Neural progenitor cell (in vitro differentiated cells): ENCODE results near the gene IFIH1. TPM values are rescaled to one million over a fixed set of nuclear protein-coding genes. Genes with fewer than 3 reads are reported as not detected.
A peak's percentile ranks its signal among the peaks of the same experiment; 100 is the strongest.

ENCODE experiments used
- DNase-seq: peaks from one replicate; pipeline ENCODE4 v3.0.0-alpha.2; 2016; ENCODE audit warnings: low spot score
- H2AFZ ChIP-seq: fragments of 200-600 bp; sonication (generic); replicated peaks from 2 replicates; pipeline ENCODE4 v1.6.1; 2016; ENCODE audit warnings: antibody characterized with exemption
- H3F3A ChIP-seq: fragments of 200-600 bp; sonication (generic); 2 replicates; pipeline ENCODE4 v1.6.1; 2016; ENCODE audit warnings: antibody characterized with exemption, low read depth
- H3K27ac ChIP-seq: fragments of 200-600 bp; sonication (generic); 2 replicates; pipeline ENCODE4 v1.5.1; 2016; ENCODE audit warnings: mild to moderate bottlenecking
- H3K27me3 ChIP-seq: fragments of 200-600 bp; sonication (generic); 2 replicates; pipeline ENCODE4 v1.6.1; 2016; ENCODE audit warnings: mild to moderate bottlenecking, moderate library complexity
- H3K36me3 ChIP-seq: fragments of 200-600 bp; sonication (generic); 2 replicates; pipeline ENCODE4 v1.5.1; 2016
- H3K4me1 ChIP-seq: fragments of 200-600 bp; sonication (generic); 2 replicates; pipeline ENCODE4 v1.6.1; 2016; ENCODE audit warnings: mixed run types
- H3K4me2 ChIP-seq: fragments of 200-600 bp; sonication (generic); 2 replicates; pipeline ENCODE4 v1.6.1; 2016
- H3K4me3 ChIP-seq: fragments of 200-600 bp; sonication (generic); 2 replicates; pipeline ENCODE4 v1.5.1; 2016
- H3K79me2 ChIP-seq: fragments of 200-600 bp; sonication (generic); 2 replicates; pipeline ENCODE4 v1.6.1; 2016; ENCODE audit warnings: low read depth
- H3K9ac ChIP-seq: fragments of 200-600 bp; sonication (generic); 2 replicates; pipeline ENCODE4 v1.6.1; 2016
- H3K9me3 ChIP-seq: fragments of 200-600 bp; sonication (generic); 2 replicates; pipeline ENCODE4 v1.5.1; 2016; ENCODE audit warnings: low read depth
- H4K20me1 ChIP-seq: fragments of 200-600 bp; sonication (generic); 2 replicates; pipeline ENCODE4 v1.6.1; 2016; ENCODE audit warnings: low read depth
- H3K27ac Mint-ChIP-seq: 3 replicates; pipeline ENCODE4 v1.8.0; 2021; ENCODE audit warnings: mixed read lengths
- H3K27me3 Mint-ChIP-seq: 2 replicates; pipeline ENCODE4 v1.8.0; 2022; ENCODE audit warnings: low read depth, mild to moderate bottlenecking, inconsistent platforms, moderate library complexity, mixed read lengths; ENCODE audit not compliant: insufficient read depth
- H3K36me3 Mint-ChIP-seq: 3 replicates; pipeline ENCODE4 v1.8.0; 2021; ENCODE audit warnings: mixed read lengths
- H3K4me1 Mint-ChIP-seq: 3 replicates; pipeline ENCODE4 v1.8.0; 2021; ENCODE audit warnings: mixed read lengths
- H3K4me3 Mint-ChIP-seq: 3 replicates; pipeline ENCODE4 v1.8.0; 2021; ENCODE audit warnings: mild to moderate bottlenecking, moderate library complexity, mixed read lengths
- H3K9me3 Mint-ChIP-seq: 3 replicates; pipeline ENCODE4 v1.8.0; 2020; ENCODE audit warnings: mixed read lengths
- EZH2 ChIP-seq: fragments of 200-600 bp; sonication (generic); IDR thresholded peaks from 2 replicates; pipeline ENCODE4 v1.6.1; 2017; ENCODE audit warnings: antibody characterized with exemption, mild to moderate bottlenecking, moderate library complexity
- EZH2phosphoT487 ChIP-seq: fragments of 200-600 bp; sonication (generic); IDR thresholded peaks from 2 replicates; pipeline ENCODE4 v1.6.1; 2017; ENCODE audit warnings: antibody characterized with exemption
- total RNA-seq: library from RNA; depleted of rRNA; stranded (reverse); fragments of >200 nt; gene quantifications from 2 replicates; pipeline ENCODE4 v1.2.3, GENCODE V29; 2015; ENCODE audit warnings: low replicate concordance
- TF ChIP-seq, protein P1 (sequence below): fragments of 200-600 bp; sonication (generic); IDR thresholded peaks from 2 replicates; pipeline ENCODE4 v1.5.1; 2017; ENCODE audit warnings: antibody characterized with exemption, mild to moderate bottlenecking

IFIH1 gene
- total RNA-seq, 1 donor from 2014 or later: 0.79 TPM

DNA sequence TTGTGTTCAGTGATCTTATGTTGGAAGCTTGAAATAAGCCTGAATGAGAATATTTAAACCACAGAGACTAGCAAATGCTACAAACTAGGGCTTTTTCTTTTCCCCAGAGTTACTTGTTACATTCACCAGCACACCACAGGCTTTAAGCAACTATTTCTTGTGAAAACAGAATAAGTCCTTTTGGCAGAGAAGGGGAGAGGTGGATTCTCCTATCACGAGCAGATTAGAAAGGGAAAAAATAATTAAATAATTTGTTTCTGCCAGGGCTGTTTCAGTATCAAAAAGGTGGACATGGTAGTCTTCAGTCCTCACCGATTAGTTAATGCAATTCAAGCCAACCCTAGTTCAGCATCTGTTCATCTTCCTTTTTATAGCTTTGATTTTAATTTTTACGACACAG, 12.6 kb downstream of the IFIH1 start:
- H3K36me3 Mint-ChIP-seq: no peaks in the 10 kb centered on the region
- H3K27ac ChIP-seq: no peak overlapping the region
- no peak overlapping the region for H3K4me2 ChIP-seq
- no peak overlapping the region for H3K9ac ChIP-seq
- no peaks in the 10 kb centered on the region for H3K79me2 ChIP-seq
- no peaks in the 10 kb centered on the region for H3K27me3 ChIP-seq
- H2AFZ ChIP-seq: no peak overlapping the region
- H3K4me1 Mint-ChIP-seq: no peaks in the 10 kb centered on the region
- no peaks in the 10 kb centered on the region for H3K4me1 ChIP-seq
- H3K4me3 ChIP-seq: no peak overlapping the region
- no peaks in the 10 kb centered on the region for H4K20me1 ChIP-seq
- peaks cover 2% of the 10 kb centered on the region for H3K27me3 Mint-ChIP-seq
- H3K9me3 Mint-ChIP-seq: no peaks in the 10 kb centered on the region
- H3K36me3 ChIP-seq: no peaks in the 10 kb centered on the region
- no peaks in the 10 kb centered on the region for H3K9me3 ChIP-seq
- no peak overlapping the region for H3K4me3 Mint-ChIP-seq
- no peaks in the 10 kb centered on the region for H3F3A ChIP-seq
- no peak for DNase-seq
- H3K27ac Mint-ChIP-seq: no peak overlapping the region
- no peak for TF ChIP-seq EZH2phosphoT487

DNA sequence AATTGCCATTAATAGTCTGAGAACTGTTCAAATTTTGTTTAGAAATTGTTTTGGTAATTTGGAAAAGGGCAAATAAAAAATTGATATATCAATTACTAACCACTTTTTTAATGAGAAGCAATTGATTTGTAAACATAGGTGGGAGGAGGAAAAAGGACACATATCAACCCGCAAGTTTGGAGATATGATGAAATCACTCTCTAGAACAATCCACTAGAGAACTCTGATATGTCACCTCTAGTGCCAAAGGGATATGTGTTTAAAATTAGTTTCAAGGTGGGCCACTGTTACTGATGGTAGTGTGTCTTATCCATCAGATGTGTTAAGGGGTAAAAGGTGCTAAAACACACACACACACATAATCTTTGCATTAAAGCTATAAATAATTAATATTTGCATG, 16.6 kb downstream of the IFIH1 start:
- Mint-ChIP-seq H3K4me1 (no peaks in the 10 kb centered on the region), H3K27ac (no peak overlapping the region), H3K9me3 (no peaks in the 10 kb centered on the region), H3K27me3 (no peaks in the 10 kb centered on the region), H3K4me3 (no peak overlapping the region), H3K36me3 (no peaks in the 10 kb centered on the region)
- Histone ChIP-seq H3K4me2 (no peak overlapping the region), H3K36me3 (no peaks in the 10 kb centered on the region), H2AFZ (peak overlapping the region; percentile 41), H3K79me2 (no peaks in the 10 kb centered on the region), H3K27ac (no peak overlapping the region), H3K9ac (no peak overlapping the region), H3K27me3 (no peaks in the 10 kb centered on the region), H3F3A (no peaks in the 10 kb centered on the region), H4K20me1 (no peaks in the 10 kb centered on the region), H3K4me1 (no peaks in the 10 kb centered on the region), H3K4me3 (no peak overlapping the region), H3K9me3 (no peaks in the 10 kb centered on the region)
- TF ChIP-seq EZH2phosphoT487: no peak
- no peak for TF ChIP-seq EZH2
- TF ChIP-seq, protein P1, sequence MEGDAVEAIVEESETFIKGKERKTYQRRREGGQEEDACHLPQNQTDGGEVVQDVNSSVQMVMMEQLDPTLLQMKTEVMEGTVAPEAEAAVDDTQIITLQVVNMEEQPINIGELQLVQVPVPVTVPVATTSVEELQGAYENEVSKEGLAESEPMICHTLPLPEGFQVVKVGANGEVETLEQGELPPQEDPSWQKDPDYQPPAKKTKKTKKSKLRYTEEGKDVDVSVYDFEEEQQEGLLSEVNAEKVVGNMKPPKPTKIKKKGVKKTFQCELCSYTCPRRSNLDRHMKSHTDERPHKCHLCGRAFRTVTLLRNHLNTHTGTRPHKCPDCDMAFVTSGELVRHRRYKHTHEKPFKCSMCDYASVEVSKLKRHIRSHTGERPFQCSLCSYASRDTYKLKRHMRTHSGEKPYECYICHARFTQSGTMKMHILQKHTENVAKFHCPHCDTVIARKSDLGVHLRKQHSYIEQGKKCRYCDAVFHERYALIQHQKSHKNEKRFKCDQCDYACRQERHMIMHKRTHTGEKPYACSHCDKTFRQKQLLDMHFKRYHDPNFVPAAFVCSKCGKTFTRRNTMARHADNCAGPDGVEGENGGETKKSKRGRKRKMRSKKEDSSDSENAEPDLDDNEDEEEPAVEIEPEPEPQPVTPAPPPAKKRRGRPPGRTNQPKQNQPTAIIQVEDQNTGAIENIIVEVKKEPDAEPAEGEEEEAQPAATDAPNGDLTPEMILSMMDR: no peak
- no peak for DNase-seq

DNA sequence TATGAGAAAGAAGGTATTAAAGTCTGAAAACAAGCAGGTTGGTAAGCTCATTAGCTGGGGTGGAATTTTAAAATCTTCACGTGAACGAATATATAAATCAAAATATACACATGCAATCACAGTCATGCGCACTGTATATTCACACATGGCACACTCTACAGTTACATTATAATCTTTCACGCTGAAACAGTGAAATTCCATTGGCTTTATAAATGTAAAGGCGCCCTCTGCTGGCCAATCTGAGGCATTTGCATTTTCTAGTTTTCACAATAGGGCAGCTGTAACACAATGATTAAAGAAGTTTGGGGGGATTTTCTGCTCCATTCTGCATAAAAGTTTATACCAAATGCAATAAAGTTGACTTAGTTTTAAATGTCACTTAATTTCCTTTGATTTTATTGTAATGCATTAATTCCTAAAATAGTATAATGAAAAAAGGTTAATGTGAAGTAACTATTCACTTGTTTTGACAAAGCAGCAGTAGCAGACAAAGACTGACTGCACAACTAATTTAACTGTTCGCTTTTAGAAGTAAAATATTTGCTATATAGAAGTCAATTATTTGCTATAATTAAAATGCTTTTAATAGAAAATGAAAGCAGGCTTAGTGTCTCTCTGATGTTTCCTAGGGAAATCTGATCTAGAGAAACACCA, 17.2 kb downstream of the IFIH1 start:
- Histone ChIP-seq H2AFZ (peak overlapping the region; percentile 41), H3K79me2 (no peaks in the 10 kb centered on the region), H3K4me3 (no peak overlapping the region), H3F3A (no peaks in the 10 kb centered on the region), H3K27ac (no peak overlapping the region), H3K9ac (no peak overlapping the region), H3K4me2 (no peak overlapping the region), H3K4me1 (no peaks in the 10 kb centered on the region), H4K20me1 (no peaks in the 10 kb centered on the region), H3K27me3 (no peaks in the 10 kb centered on the region), H3K9me3 (no peaks in the 10 kb centered on the region), H3K36me3 (no peaks in the 10 kb centered on the region)
- Mint-ChIP-seq H3K4me3 (no peak overlapping the region), H3K9me3 (no peaks in the 10 kb centered on the region), H3K36me3 (no peaks in the 10 kb centered on the region), H3K27ac (no peak overlapping the region), H3K4me1 (no peaks in the 10 kb centered on the region), H3K27me3 (no peaks in the 10 kb centered on the region)
- DNase-seq: peak; percentile 74
- TF ChIP-seq EZH2phosphoT487: no peak
- TF ChIP-seq, protein P1: peak; percentile 94

DNA sequence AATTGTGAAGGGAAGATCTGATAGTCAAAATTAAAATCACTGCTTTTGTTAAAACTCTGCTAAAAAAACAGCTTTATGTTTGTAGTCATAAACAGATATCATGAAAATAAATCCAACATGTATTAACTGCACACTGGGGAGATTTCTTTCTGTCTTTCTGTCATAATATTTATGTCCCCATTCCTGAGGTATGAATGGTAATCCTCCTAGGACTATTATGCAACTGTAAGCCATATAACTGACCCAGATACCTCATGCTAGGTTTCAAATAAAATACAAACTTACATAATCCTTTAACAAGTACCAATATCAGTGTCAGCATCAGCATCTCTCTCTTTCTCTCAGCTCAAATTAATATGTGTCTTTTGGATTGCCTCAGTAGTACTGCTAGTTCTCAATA, 18.2 kb downstream of the IFIH1 start:
- Histone ChIP-seq H3K36me3 (no peaks in the 10 kb centered on the region), H4K20me1 (no peaks in the 10 kb centered on the region), H3K4me3 (no peak overlapping the region), H3K27me3 (no peaks in the 10 kb centered on the region), H3F3A (no peaks in the 10 kb centered on the region), H3K9ac (no peak overlapping the region), H3K27ac (no peak overlapping the region), H3K9me3 (no peaks in the 10 kb centered on the region), H3K4me1 (no peaks in the 10 kb centered on the region), H2AFZ (no peak overlapping the region), H3K4me2 (no peak overlapping the region), H3K79me2 (no peaks in the 10 kb centered on the region)
- Mint-ChIP-seq H3K9me3 (no peaks in the 10 kb centered on the region), H3K27ac (no peak overlapping the region), H3K4me1 (no peaks in the 10 kb centered on the region), H3K4me3 (no peak overlapping the region), H3K36me3 (no peaks in the 10 kb centered on the region), H3K27me3 (no peaks in the 10 kb centered on the region)
- TF ChIP-seq EZH2 (no peak), EZH2phosphoT487 (no peak)
- TF ChIP-seq, protein P1: no peak
- DNase-seq: no peak
